ENCODE results near the gene PEX6.
"Not testable (repeated sequence)": the region's sequence is repeated elsewhere in the genome, so short reads cannot be mapped to it uniquely, and the experiment has no call there.

Gene PEX6

GRCh38 chr6:42963855-42964605, 15.0 kb downstream of the PEX6 start:
- no peak for DNase-seq (ENCODE audit: low spot score)

- no peak for DNase-seq (ENCODE audit: low spot score)
These were observed 15.7 kb downstream of the PEX6 start for GRCh38 chr6:42963179-42963854.

- DNase-seq (ENCODE audit: low spot score) = no peak
These were observed 16.3 kb downstream of the PEX6 start for GRCh38 chr6:42962502-42963178.

- DNase-seq (ENCODE audit: low spot score) = no peak
These were observed 16.9 kb downstream of the PEX6 start for GRCh38 chr6:42962096-42962495.

- no peak for DNase-seq (ENCODE audit: low spot score)
These were observed 17.9 kb downstream of the PEX6 start for GRCh38 chr6:42961020-42961470.

- no peak for DNase-seq (ENCODE audit: low spot score)
These were observed 18.6 kb downstream of the PEX6 start, which contains the start of gene GNMT for GRCh38 chr6:42960243-42961019. TSS of gene GNMT (plus strand) at chr6:42960754. CDS start at chr6:42960768, 14 bp downstream.

GRCh38 chr6:42959917-42960242, 19.1 kb downstream of the PEX6 start:
- DNase-seq (ENCODE audit: low spot score) = no peak

GRCh38 chr6:42958125-42958524, 20.9 kb downstream of the PEX6 start:
- no peak for DNase-seq (ENCODE audit: low spot score)

GRCh38 chr6:42954405-42954804, 24.6 kb downstream of the PEX6 start:
- not testable (repeated sequence) for DNase-seq (ENCODE audit: low spot score)

- DNase-seq (ENCODE audit: low spot score) = no peak
These were observed 26.6 kb downstream of the PEX6 start for GRCh38 chr6:42952389-42952788.

- no peak for DNase-seq (ENCODE audit: low spot score)
These were observed 31.0 kb downstream of the PEX6 start for GRCh38 chr6:42947950-42948349.

GRCh38 chr6:42942444-42942843, 36.5 kb downstream of the PEX6 start:
- no peak for DNase-seq (ENCODE audit: low spot score)

GRCh38 chr6:42941356-42941755, 37.6 kb downstream of the PEX6 start:
- DNase-seq (ENCODE audit: low spot score) = not testable (repeated sequence)

GRCh38 chr6:42940493-42941045, 38.4 kb downstream of the PEX6 start:
- DNase-seq (ENCODE audit: low spot score) = no peak

- DNase-seq (ENCODE audit: low spot score) = no peak
These were observed 39.2 kb downstream of the PEX6 start for GRCh38 chr6:42939810-42940167.

- DNase-seq (ENCODE audit: low spot score) = no peak
These were observed 39.8 kb downstream of the PEX6 start for GRCh38 chr6:42938987-42939809.

GRCh38 chr6:42938428-42938796, 40.6 kb downstream of the PEX6 start:
- DNase-seq (ENCODE audit: low spot score) = no peak

GRCh38 chr6:42937548-42938427, 41.2 kb downstream of the PEX6 start:
- no peak for DNase-seq (ENCODE audit: low spot score)

GRCh38 chr6:42936398-42936797, 42.6 kb downstream of the PEX6 start:
- DNase-seq (ENCODE audit: low spot score) = no peak

- DNase-seq (ENCODE audit: low spot score) = no peak
These were observed 43.7 kb downstream of the PEX6 start for GRCh38 chr6:42935322-42935721.
